MCF 10A (cell line): ENCODE data around the gene SEMA3A. TPM values are rescaled to one million over a fixed set of nuclear protein-coding genes. Genes with fewer than 3 reads are reported as not detected.

ENCODE experiments used
- BruUV-seq: library from RNA; stranded (reverse); fragments of 400-500 nt; replicated peaks from 2 replicates; lab custom pipeline; 2021; lab: Mats Ljungman, UMichigan
- CTCF ChIA-PET: fragments of 300-600 bp; sonication (Branson Sonifier 250); formaldehyde crosslinking; extraction: SDS; loops from one replicate; lab custom pipeline; 2021; ENCODE audit warnings: antibody characterized with exemption, inconsistent platforms; lab: Yijun Ruan, JAX
- POLR2A ChIA-PET: fragments of 300-600, 350-650 bp; sonication (Branson Sonifier 250); formaldehyde crosslinking; extraction: SDS; loops from one replicate; lab custom pipeline; 2020; ENCODE audit warnings: antibody characterized with exemption, inconsistent platforms; lab: Yijun Ruan, JAX
- DNase-seq: peaks from one replicate; pipeline ENCODE4 v3.0.0-alpha.2; 2018; ENCODE audit not compliant: unreplicated experiment
- H3K27ac Mint-ChIP-seq: one replicate; pipeline ENCODE4 v1.8.0; 2022; ENCODE audit warnings: mild to moderate bottlenecking, low read depth, mixed read lengths; ENCODE audit not compliant: unreplicated experiment
- H3K27me3 Mint-ChIP-seq: one replicate; pipeline ENCODE4 v1.8.0; 2022; ENCODE audit warnings: mixed read lengths; ENCODE audit not compliant: insufficient read depth, unreplicated experiment
- H3K36me3 Mint-ChIP-seq: one replicate; pipeline ENCODE4 v1.8.0; 2022; ENCODE audit warnings: mild to moderate bottlenecking, moderate library complexity, mixed read lengths; ENCODE audit not compliant: insufficient read depth, unreplicated experiment
- H3K4me1 Mint-ChIP-seq: one replicate; pipeline ENCODE4 v1.8.0; 2022; ENCODE audit warnings: mixed read lengths; ENCODE audit not compliant: insufficient read depth, unreplicated experiment
- H3K4me3 Mint-ChIP-seq: one replicate; pipeline ENCODE4 v1.8.0; 2022; ENCODE audit warnings: mild to moderate bottlenecking, moderate library complexity, mixed read lengths; ENCODE audit not compliant: unreplicated experiment
- H3K9me3 Mint-ChIP-seq: one replicate; pipeline ENCODE4 v1.8.0; 2022; ENCODE audit warnings: mixed read lengths; ENCODE audit not compliant: unreplicated experiment
- intact Hi-C: fragments of 100-400 bp; cut with micrococcal nuclease; formaldehyde crosslinking; loops from 2 replicates; pipeline ENCODE4 v1.14.1; 2022
- total RNA-seq: library from RNA; stranded (reverse); gene quantifications from 2 replicates; pipeline ENCODE4 v1.2.3, GENCODE V29; 2022
- TF ChIP-seq, protein P1 (sequence below): fragments of 200-600 bp; IDR thresholded peaks from one replicate; pipeline ENCODE4 v1.8.0; 2022; ENCODE audit warnings: antibody characterized with exemption, mild to moderate bottlenecking; ENCODE audit not compliant: unreplicated experiment

SEMA3A gene
- total RNA-seq, 1 experiment from 2014 or later = 3.2 TPM

DNA sequence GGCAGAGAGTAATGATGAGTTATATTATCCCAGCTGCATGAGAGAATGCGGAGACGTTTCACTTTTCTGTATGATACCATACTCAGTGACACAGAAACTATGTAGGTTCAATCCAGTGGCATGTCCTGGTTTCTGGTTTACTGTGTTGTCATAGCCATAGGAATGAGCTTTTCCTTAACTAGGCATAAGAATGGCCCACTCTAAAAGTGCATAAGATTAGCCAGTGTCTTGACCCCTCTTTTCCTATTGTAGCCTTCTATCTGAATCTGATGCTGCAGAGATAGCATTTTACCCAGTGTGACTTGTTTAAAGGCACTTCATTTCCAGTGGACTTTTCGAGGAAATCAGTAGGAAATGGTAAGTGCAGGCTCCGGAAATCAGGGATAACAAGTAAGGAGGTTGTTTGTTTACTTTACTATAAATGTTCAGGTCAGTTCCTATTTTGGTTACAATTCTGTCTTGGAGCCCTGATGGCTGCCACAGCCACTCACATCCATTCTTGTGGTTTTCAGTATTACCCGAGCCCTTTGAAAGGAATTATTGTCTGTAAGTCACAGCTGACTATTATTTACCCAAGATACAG lies 70.5 kb downstream of the SEMA3A start:
- ChIA-PET CTCF (no interaction called here), POLR2A (interaction anchor here (0.9 kb wide), 1 partner anchor 12 kb away, joined by 4 read pairs; no protein-coding TSS in a partner anchor)
- no peaks in the 10 kb centered on the region for H3K9me3 Mint-ChIP-seq
- TF ChIP-seq, protein P1, sequence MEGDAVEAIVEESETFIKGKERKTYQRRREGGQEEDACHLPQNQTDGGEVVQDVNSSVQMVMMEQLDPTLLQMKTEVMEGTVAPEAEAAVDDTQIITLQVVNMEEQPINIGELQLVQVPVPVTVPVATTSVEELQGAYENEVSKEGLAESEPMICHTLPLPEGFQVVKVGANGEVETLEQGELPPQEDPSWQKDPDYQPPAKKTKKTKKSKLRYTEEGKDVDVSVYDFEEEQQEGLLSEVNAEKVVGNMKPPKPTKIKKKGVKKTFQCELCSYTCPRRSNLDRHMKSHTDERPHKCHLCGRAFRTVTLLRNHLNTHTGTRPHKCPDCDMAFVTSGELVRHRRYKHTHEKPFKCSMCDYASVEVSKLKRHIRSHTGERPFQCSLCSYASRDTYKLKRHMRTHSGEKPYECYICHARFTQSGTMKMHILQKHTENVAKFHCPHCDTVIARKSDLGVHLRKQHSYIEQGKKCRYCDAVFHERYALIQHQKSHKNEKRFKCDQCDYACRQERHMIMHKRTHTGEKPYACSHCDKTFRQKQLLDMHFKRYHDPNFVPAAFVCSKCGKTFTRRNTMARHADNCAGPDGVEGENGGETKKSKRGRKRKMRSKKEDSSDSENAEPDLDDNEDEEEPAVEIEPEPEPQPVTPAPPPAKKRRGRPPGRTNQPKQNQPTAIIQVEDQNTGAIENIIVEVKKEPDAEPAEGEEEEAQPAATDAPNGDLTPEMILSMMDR = no peak
- no peaks in the 10 kb centered on the region for H3K36me3 Mint-ChIP-seq
- no peak overlapping the region for H3K27ac Mint-ChIP-seq
- intact Hi-C loops = no loop called here
- DNase-seq = no peak
- H3K27me3 Mint-ChIP-seq = no peaks in the 10 kb centered on the region
- no peak overlapping the region for H3K4me3 Mint-ChIP-seq
- H3K4me1 Mint-ChIP-seq = no peaks in the 10 kb centered on the region
- BruUV-seq = no TSS peak

DNA sequence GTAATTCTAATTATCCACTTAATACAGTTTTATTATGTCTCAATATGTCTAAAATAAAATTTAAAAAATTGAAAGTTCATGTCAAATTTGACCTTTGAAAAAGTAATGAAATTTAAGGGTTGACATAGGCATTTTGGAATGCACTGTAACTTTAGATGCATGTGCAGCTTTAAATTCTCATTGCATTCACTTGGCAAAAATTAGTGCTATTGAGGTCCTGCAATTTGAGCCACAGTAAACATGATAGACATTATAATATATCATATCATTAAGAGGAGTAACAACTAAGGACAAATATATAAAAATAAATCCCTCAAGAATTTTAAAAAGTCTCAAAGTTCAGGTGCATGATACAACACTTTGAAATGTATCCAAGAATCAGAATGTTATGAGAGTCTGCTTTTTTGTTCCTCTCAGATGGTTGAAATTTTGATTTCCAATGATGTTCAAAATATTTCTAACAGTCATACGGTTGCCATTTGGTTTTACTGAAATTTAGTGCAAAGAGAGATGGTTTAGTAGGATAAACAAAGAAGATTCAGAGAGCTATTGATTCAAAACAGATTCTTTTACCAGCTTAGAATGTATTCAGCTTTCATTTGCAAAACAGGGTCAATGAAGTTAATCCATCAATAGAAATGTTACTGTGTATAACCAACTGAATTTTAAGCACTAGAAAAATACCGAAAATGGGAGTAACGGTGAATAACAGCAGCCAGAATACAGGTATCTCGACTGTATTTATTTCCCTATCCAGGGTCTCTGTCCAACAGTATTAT lies 71.8 kb downstream of the SEMA3A start:
- intact Hi-C loops = no loop called here
- H3K4me3 Mint-ChIP-seq = no peak overlapping the region
- no peak overlapping the region for H3K27ac Mint-ChIP-seq
- DNase-seq = no peak
- BruUV-seq = no TSS peak
- ChIA-PET CTCF (no interaction called here), POLR2A (interaction anchor here (0.6 kb wide), 1 partner anchor 9 kb away, joined by 3 read pairs; no protein-coding TSS in a partner anchor)
- H3K9me3 Mint-ChIP-seq = no peaks in the 10 kb centered on the region
- TF ChIP-seq, protein P1 = no peak
- H3K36me3 Mint-ChIP-seq = no peaks in the 10 kb centered on the region
- H3K4me1 Mint-ChIP-seq = no peaks in the 10 kb centered on the region
- H3K27me3 Mint-ChIP-seq = no peaks in the 10 kb centered on the region

DNA sequence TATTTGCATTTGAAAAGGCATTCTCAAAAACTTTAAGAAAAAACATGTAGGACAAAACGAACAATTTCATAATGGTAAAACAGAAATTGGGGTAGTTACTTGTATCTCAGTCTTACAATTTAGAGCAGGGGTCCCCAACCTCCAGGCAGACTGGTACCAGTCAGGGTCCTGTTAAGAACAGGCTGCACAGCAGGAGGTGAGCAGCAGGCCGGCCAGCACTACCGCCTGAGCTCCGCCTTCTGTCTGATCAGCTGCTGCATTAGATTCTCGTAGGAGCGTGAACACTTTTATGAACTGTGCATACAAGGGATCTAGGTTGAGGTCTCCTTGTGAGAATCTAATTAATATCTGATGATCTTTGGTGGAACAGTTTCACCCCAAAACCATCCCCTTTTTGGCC lies 77.3 kb downstream of the SEMA3A start:
- BruUV-seq = no TSS peak
- Mint-ChIP-seq H3K4me1 (peaks cover 7% of the 10 kb centered on the region), H3K9me3 (no peaks in the 10 kb centered on the region), H3K36me3 (no peaks in the 10 kb centered on the region), H3K27ac (no peak overlapping the region), H3K27me3 (no peaks in the 10 kb centered on the region), H3K4me3 (no peak overlapping the region)
- TF ChIP-seq, protein P1 = no peak
- intact Hi-C loops = no loop called here
- ChIA-PET CTCF (no interaction called here), POLR2A (interaction anchor here (1.2 to 1.3 kb wide), 2 partner anchors 8 to 16 kb away, joined by 3 to 6 read pairs; no protein-coding TSS in a partner anchor)
- no peak for DNase-seq
